Left ventricle myocardium inferior (tissue), 1 donor: Measurements from ENCODE around the gene CX3CR1. TPM values are rescaled to one million over a fixed set of nuclear protein-coding genes. Genes with fewer than 3 reads are reported as not detected.

Experiments used
- DNase-seq: peaks from one replicate; pipeline ENCODE4 v3.0.0-alpha.2; 2020
- H3K27ac ChIP-seq: fragments of 200-600 bp; replicated peaks from 2 replicates; pipeline ENCODE4 v1.8.0; 2021
- H3K27me3 ChIP-seq: fragments of 200-600 bp; 2 replicates; pipeline ENCODE4 v1.8.0; 2021; ENCODE audit warnings: low read depth
- H3K36me3 ChIP-seq: fragments of 200-600 bp; 2 replicates; pipeline ENCODE4 v1.8.0; 2021
- H3K4me1 ChIP-seq: fragments of 200-600 bp; 2 replicates; pipeline ENCODE4 v1.8.0; 2021
- H3K4me3 ChIP-seq: fragments of 200-600 bp; 2 replicates; pipeline ENCODE4 v1.8.0; 2021; ENCODE audit warnings: mild to moderate bottlenecking, moderate library complexity
- H3K9me3 ChIP-seq: fragments of 200-600 bp; replicated peaks from 2 replicates; pipeline ENCODE4 v1.8.0; 2021
- intact Hi-C: fragments of 100-400 bp; cut with micrococcal nuclease; formaldehyde crosslinking; loops from one replicate; pipeline ENCODE4 v1.11.0; 2022
- total RNA-seq: library from RNA; stranded (reverse); fragmentation: NEBNext Ultra II Directional; extraction: Animal tissue kit (Norgen Biotek cat#: 25700); gene quantifications from one replicate; pipeline ENCODE4 v1.2.1, GENCODE V29; 2021
- TF ChIP-seq, protein P1 (sequence below): fragments of 200-600 bp; IDR thresholded peaks from 2 replicates; pipeline ENCODE4 v1.8.0; 2021; ENCODE audit warnings: antibody characterized with exemption, mild to moderate bottlenecking, borderline replicate concordance
- donor health status: DM: no; HTN: yes; CAD: no; lungs with severe emphysema.

Gene CX3CR1
- total RNA-seq, 1 donor from 2014 or later: 0.82 TPM

DNA sequence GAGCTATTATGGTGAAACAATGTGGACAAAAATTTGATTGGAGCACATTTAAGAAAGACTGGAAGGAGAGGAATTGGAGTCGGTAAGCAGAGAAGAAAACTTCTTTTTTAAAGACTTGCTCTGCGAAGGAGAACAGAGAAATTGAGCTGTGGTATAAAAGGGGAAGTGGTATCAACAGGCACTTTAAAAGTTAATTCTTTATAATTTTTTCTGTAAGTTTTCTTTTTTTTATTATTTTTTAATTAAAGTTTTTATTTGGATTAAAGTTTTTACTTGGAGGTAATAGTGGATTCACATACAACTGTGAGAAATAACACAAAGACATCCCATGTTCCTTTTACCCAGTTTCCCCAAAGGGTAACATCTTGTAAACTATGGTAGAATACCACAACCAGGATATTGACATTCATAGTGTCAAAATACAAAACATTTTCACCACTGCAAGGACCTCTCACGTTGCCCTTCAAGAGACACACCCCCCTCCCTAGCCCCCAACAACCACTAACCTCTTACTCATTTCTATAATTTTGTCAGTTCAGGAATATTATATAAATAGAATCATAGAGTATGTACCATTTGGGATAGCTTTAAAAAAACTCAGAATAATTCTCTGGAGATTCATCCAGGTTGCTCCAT, 53.6 kb downstream of the CX3CR1 start:
- H3K4me1 ChIP-seq: no peaks in the 10 kb centered on the region
- DNase-seq: no peak
- H3K9me3 ChIP-seq: no peaks in the 10 kb centered on the region
- no peaks in the 10 kb centered on the region for H3K36me3 ChIP-seq
- no peak overlapping the region for H3K27ac ChIP-seq
- intact Hi-C loops: no loop called here
- H3K4me3 ChIP-seq: no peak overlapping the region
- H3K27me3 ChIP-seq: no peaks in the 10 kb centered on the region
- TF ChIP-seq, protein P1, sequence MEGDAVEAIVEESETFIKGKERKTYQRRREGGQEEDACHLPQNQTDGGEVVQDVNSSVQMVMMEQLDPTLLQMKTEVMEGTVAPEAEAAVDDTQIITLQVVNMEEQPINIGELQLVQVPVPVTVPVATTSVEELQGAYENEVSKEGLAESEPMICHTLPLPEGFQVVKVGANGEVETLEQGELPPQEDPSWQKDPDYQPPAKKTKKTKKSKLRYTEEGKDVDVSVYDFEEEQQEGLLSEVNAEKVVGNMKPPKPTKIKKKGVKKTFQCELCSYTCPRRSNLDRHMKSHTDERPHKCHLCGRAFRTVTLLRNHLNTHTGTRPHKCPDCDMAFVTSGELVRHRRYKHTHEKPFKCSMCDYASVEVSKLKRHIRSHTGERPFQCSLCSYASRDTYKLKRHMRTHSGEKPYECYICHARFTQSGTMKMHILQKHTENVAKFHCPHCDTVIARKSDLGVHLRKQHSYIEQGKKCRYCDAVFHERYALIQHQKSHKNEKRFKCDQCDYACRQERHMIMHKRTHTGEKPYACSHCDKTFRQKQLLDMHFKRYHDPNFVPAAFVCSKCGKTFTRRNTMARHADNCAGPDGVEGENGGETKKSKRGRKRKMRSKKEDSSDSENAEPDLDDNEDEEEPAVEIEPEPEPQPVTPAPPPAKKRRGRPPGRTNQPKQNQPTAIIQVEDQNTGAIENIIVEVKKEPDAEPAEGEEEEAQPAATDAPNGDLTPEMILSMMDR: no peak

DNA sequence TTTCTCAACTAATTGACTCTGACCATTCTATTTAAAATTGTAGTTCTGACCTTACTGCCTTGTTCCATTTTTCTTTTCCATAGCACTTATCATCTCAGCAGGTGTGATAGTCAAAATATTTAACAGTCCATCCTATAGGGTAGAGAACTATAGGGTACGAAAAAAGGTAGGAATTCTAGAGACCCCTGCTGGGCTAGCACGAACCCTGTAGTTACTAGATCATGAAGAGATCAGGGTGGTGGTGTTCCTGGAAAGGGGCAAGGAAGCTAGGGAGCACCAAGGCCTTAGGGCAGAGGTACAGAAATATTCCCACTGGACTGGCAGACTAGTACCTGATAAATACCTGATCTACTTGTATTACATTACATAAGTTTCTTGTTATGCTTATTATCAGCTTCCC, 55.5 kb downstream of the CX3CR1 start:
- TF ChIP-seq, protein P1: no peak
- peaks cover 6% of the 10 kb centered on the region for H3K4me1 ChIP-seq
- H3K27ac ChIP-seq: no peak overlapping the region
- no peaks in the 10 kb centered on the region for H3K27me3 ChIP-seq
- intact Hi-C loops: no loop called here
- no peak overlapping the region for H3K4me3 ChIP-seq
- no peaks in the 10 kb centered on the region for H3K36me3 ChIP-seq
- no peak for DNase-seq
- H3K9me3 ChIP-seq: no peaks in the 10 kb centered on the region

- Histone ChIP-seq H3K4me3 (no peak overlapping the region), H3K27me3 (no peaks in the 10 kb centered on the region), H3K9me3 (no peaks in the 10 kb centered on the region), H3K4me1 (peaks cover 6% of the 10 kb centered on the region), H3K27ac (no peak overlapping the region), H3K36me3 (no peaks in the 10 kb centered on the region)
- TF ChIP-seq, protein P1: no peak
- no peak for DNase-seq
- intact Hi-C loops: no loop called here
Observed at GRCh38 chr3:39222939-39223338, 56.9 kb downstream of the CX3CR1 start.

GRCh38 chr3:39222462-39222861, 57.4 kb downstream of the CX3CR1 start:
- Histone ChIP-seq H3K36me3 (no peaks in the 10 kb centered on the region), H3K4me3 (no peak overlapping the region), H3K9me3 (no peaks in the 10 kb centered on the region), H3K27ac (no peak overlapping the region), H3K27me3 (no peaks in the 10 kb centered on the region), H3K4me1 (peaks cover 6% of the 10 kb centered on the region)
- intact Hi-C loops: no loop called here
- TF ChIP-seq, protein P1: no peak
- DNase-seq: no peak

- no peaks in the 10 kb centered on the region for H3K27me3 ChIP-seq
- no peaks in the 10 kb centered on the region for H3K36me3 ChIP-seq
- H3K4me3 ChIP-seq: no peak overlapping the region
- peaks cover 6% of the 10 kb centered on the region for H3K4me1 ChIP-seq
- TF ChIP-seq, protein P1: no peak
- DNase-seq: no peak
- intact Hi-C loops: no loop called here
- H3K27ac ChIP-seq: no peak overlapping the region
- no peaks in the 10 kb centered on the region for H3K9me3 ChIP-seq
Observed at GRCh38 chr3:39221141-39221530, 58.7 kb downstream of the CX3CR1 start.
